H1 (cell line): ENCODE data around the gene SPATS2. TPM values are rescaled to one million over a fixed set of nuclear protein-coding genes. Genes with fewer than 3 reads are reported as not detected.

Source experiments
- CTCF ChIA-PET: fragments of 300-600 bp; sonication (Branson Sonifier 250); formaldehyde crosslinking; loops from one replicate; lab custom pipeline; 2021; ENCODE audit not compliant: partially characterized antibody; lab: Charles Lee
- POLR2A ChIA-PET: fragments of 300-600 bp; sonication (Branson Sonifier 250); formaldehyde crosslinking; loops from one replicate; lab custom pipeline; 2021; ENCODE audit warnings: inconsistent platforms; ENCODE audit not compliant: partially characterized antibody; lab: Charles Lee
- DNase-seq, 2 experiments: peaks; one replicate each; pipeline versions ENCODE4 v3.0.0 to v3.0.0-alpha.2; 2010 to 2022; ENCODE audit warnings: low spot score in 2 of 2, low read depth in 1 of 2, mixed read lengths in 1 of 2
- FAIRE-seq: peaks from 2 replicates; lab custom pipeline; 2011; peaks lifted over from hg19 to GRCh38; lab: Jason Lieb, UNC
- H2AFZ ChIP-seq: 2 replicates; pipeline ENCODE4 v1.8.1; 2012; ENCODE audit warnings: low read length, inconsistent platforms
- H2AK5ac ChIP-seq: 2 replicates; pipeline ENCODE4 v1.6.1; 2013; ENCODE audit warnings: low read depth, low read length
- H2BK120ac ChIP-seq: replicated peaks from 2 replicates; pipeline ENCODE3; 2013; ENCODE audit warnings: low read depth, low read length, inconsistent platforms
- H2BK12ac ChIP-seq: 2 replicates; pipeline ENCODE4 v1.6.1; 2013; ENCODE audit warnings: low read depth, low read length
- H2BK15ac ChIP-seq: 2 replicates; pipeline ENCODE4 v1.6.1; 2013; ENCODE audit warnings: low read length
- H2BK20ac ChIP-seq: 2 replicates; pipeline ENCODE4 v1.6.1; 2013; ENCODE audit warnings: low read length
- H2BK5ac ChIP-seq: 2 replicates; pipeline ENCODE4 v1.6.1; 2013; ENCODE audit warnings: low read depth, low read length
- H3K14ac ChIP-seq: 2 replicates; pipeline ENCODE4 v1.6.1; 2013; ENCODE audit warnings: inconsistent platforms; ENCODE audit not compliant: insufficient read length
- H3K18ac ChIP-seq: 2 replicates; pipeline ENCODE4 v1.6.1; 2013; ENCODE audit warnings: low read length; ENCODE audit errors: extremely low read depth
- H3K23ac ChIP-seq: 2 replicates; pipeline ENCODE4 v1.6.1; 2013; ENCODE audit warnings: inconsistent platforms; ENCODE audit not compliant: insufficient read length
- H3K23me2 ChIP-seq: 2 replicates; pipeline ENCODE4 v1.6.1; 2013; ENCODE audit warnings: low read depth, low read length
- H3K27ac ChIP-seq: 2 replicates; pipeline ENCODE4 v1.6.1; 2011; ENCODE audit warnings: low read depth, low read length, inconsistent platforms
- H3K27me3 ChIP-seq, 4 experiments: replicated peaks in 1 of 4; 1 replicate in 1 of 4; 2 replicates in 3 of 4; pipeline versions ENCODE4 v1.6.1 to v1.8.1; 2011 to 2013; ENCODE audit warnings: low read length in 3 of 4, mild to moderate bottlenecking in 3 of 4, inconsistent platforms in 2 of 4, mixed read lengths in 2 of 4, moderate library complexity in 1 of 4; ENCODE audit not compliant: control insufficient read depth in 3 of 4, insufficient read depth in 3 of 4; ENCODE audit errors: extremely low read depth in 1 of 4
- H3K36me3 ChIP-seq, 4 experiments: 2 replicates each; pipeline versions ENCODE4 v1.6.1 to v1.8.1; 2011 to 2013; ENCODE audit warnings: mild to moderate bottlenecking in 4 of 4, low read length in 3 of 4, moderate library complexity in 2 of 4, control low read depth in 1 of 4, inconsistent platforms in 1 of 4; ENCODE audit not compliant: insufficient read depth in 4 of 4, control insufficient read depth in 2 of 4
- H3K4ac ChIP-seq: replicated peaks from 2 replicates; pipeline ENCODE3; 2013; ENCODE audit warnings: low read length, low read depth, mixed read lengths, inconsistent platforms; ENCODE audit not compliant: insufficient read length
- H3K4me1 ChIP-seq, 4 experiments: replicated peaks in 1 of 4; 1 replicate in 1 of 4; 2 replicates in 3 of 4; pipeline versions ENCODE4 v1.6.1 to v1.8.1; 2011 to 2013; ENCODE audit warnings: low read length in 3 of 4, inconsistent platforms in 2 of 4, mixed read lengths in 1 of 4; ENCODE audit not compliant: insufficient read depth in 4 of 4, control insufficient read depth in 3 of 4
- H3K4me2 ChIP-seq, 2 experiments: 2 replicates each; pipeline versions ENCODE4 v1.6.1 to v1.8.1; 2011 to 2013; ENCODE audit warnings: low read depth in 2 of 2, low read length in 2 of 2, control low read depth in 1 of 2, inconsistent platforms in 1 of 2, mild to moderate bottlenecking in 1 of 2; ENCODE audit not compliant: insufficient read depth in 1 of 2
- H3K4me3 ChIP-seq, 4 experiments: fragments of 200-600, 300-600 bp in 1 of 4; sonication (generic), shearing (Covaris generic), sonication (Bioruptor Twin) in 1 of 4; 2 replicates each; pipeline versions ENCODE4 v1.5.1 to v1.8.1; 2011 to 2016; ENCODE audit warnings: low read length in 4 of 4, low read depth in 3 of 4, control low read depth in 2 of 4, inconsistent platforms in 2 of 4, mild to moderate bottlenecking in 2 of 4, mixed read lengths in 1 of 4, moderate library complexity in 1 of 4; ENCODE audit not compliant: insufficient read depth in 2 of 4; ENCODE audit errors: extremely low read depth in 1 of 4
- H3K56ac ChIP-seq: replicated peaks from 2 replicates; pipeline ENCODE3; 2013; ENCODE audit warnings: low read depth, mild to moderate bottlenecking, mixed read lengths, low read length, inconsistent platforms; ENCODE audit not compliant: insufficient read length
- H3K79me1 ChIP-seq: 2 replicates; pipeline ENCODE4 v1.6.1; 2013; ENCODE audit warnings: low read depth, low read length, control low read depth
- H3K79me2 ChIP-seq, 2 experiments: 2 replicates each; pipeline versions ENCODE4 v1.6.1 to v1.8.1; 2012 to 2013; ENCODE audit warnings: low read length in 2 of 2, mild to moderate bottlenecking in 2 of 2, inconsistent platforms in 1 of 2; ENCODE audit not compliant: insufficient read depth in 2 of 2, control insufficient read depth in 1 of 2
- H3K9ac ChIP-seq, 4 experiments: replicated peaks in 1 of 4; 1 replicate in 1 of 4; 2 replicates in 3 of 4; pipeline versions ENCODE4 v1.6.1 to v1.8.1; 2011 to 2013; ENCODE audit warnings: low read depth in 3 of 4, low read length in 3 of 4, control low read depth in 2 of 4, mild to moderate bottlenecking in 2 of 4, moderate library complexity in 2 of 4, inconsistent platforms in 1 of 4; ENCODE audit errors: extremely low read depth in 1 of 4
- H3K9me3 ChIP-seq, 2 experiments: 2 replicates each; pipeline versions ENCODE4 v1.6.1 to v1.8.1; 2012 to 2013; ENCODE audit warnings: mild to moderate bottlenecking in 2 of 2, moderate library complexity in 2 of 2, control low read depth in 1 of 2, inconsistent platforms in 1 of 2, low read depth in 1 of 2, low read length in 1 of 2, mixed read lengths in 1 of 2; ENCODE audit not compliant: insufficient read depth in 2 of 2
- H4K20me1 ChIP-seq, 2 experiments: replicated peaks in 1 of 2; 2 replicates each; pipeline versions ENCODE3 to v1.8.1; 2011 to 2013; ENCODE audit warnings: inconsistent platforms in 2 of 2, low read length in 2 of 2, mild to moderate bottlenecking in 1 of 2; ENCODE audit not compliant: insufficient read depth in 2 of 2, control insufficient read depth in 1 of 2
- H4K5ac ChIP-seq: 2 replicates; pipeline ENCODE4 v1.6.1; 2013; ENCODE audit warnings: low read length, low read depth, mixed read lengths, inconsistent platforms; ENCODE audit not compliant: insufficient read length
- H4K8ac ChIP-seq: 2 replicates; pipeline ENCODE4 v1.8.0; 2013; ENCODE audit warnings: mild to moderate bottlenecking, moderate library complexity, low read length, inconsistent platforms; ENCODE audit not compliant: insufficient read depth; ENCODE audit errors: extremely low read depth
- H4K91ac ChIP-seq: replicated peaks from 2 replicates; pipeline ENCODE3; 2013; ENCODE audit warnings: low read length, mixed read lengths, inconsistent platforms; ENCODE audit not compliant: insufficient read length
- E2F6 ChIP-seq: IDR thresholded peaks from 2 replicates; pipeline ENCODE4 v1.6.1; 2012; ENCODE audit warnings: inconsistent platforms
- FOSL1 ChIP-seq: IDR thresholded peaks from 2 replicates; pipeline ENCODE4 v1.6.1; 2011; ENCODE audit warnings: mild to moderate bottlenecking, low read depth, low read length, moderate library complexity; ENCODE audit not compliant: insufficient read depth
- GABPA ChIP-seq: IDR thresholded peaks from 2 replicates; pipeline ENCODE4 v1.6.1; 2011; ENCODE audit warnings: mild to moderate bottlenecking, low read length, moderate library complexity, borderline replicate concordance; ENCODE audit not compliant: insufficient read depth
- PHF8 ChIP-seq: fragments of 200-600 bp; sonication (generic); conservative IDR thresholded peaks from 2 replicates; pipeline ENCODE4 v1.7.1; 2012; ENCODE audit warnings: low read depth, mild to moderate bottlenecking, inconsistent platforms, low read length, moderate library complexity
- RBBP5 ChIP-seq: IDR thresholded peaks from 2 replicates; pipeline ENCODE4 v1.7.1; 2012; ENCODE audit warnings: low read depth, mild to moderate bottlenecking, inconsistent platforms, low read length, moderate library complexity, borderline replicate concordance
- SAP30 ChIP-seq: fragments of 300-600 bp; sonication (generic); IDR thresholded peaks from 2 replicates; pipeline ENCODE4 v1.7.1; 2012; ENCODE audit warnings: low read length, moderate library complexity, mild to moderate bottlenecking, inconsistent platforms; ENCODE audit not compliant: insufficient read depth, insufficient replicate concordance
- SP2 ChIP-seq: IDR thresholded peaks from 2 replicates; pipeline ENCODE4 v1.6.1; 2012; ENCODE audit warnings: mild to moderate bottlenecking, low read length, inconsistent platforms
- USF2 ChIP-seq: IDR thresholded peaks from 2 replicates; pipeline ENCODE4 v1.6.1; 2011; ENCODE audit warnings: low read length, improper control_type of control experiment
- WGBS, 2 experiments: shearing (Covaris generic) in 1 of 2; methylation state at CpG; one replicate each; pipeline versions ENCODE4 v1.1.6 to v1.1.7; 2013 to 2015; ENCODE audit warnings: low lambda C conversion rate in 2 of 2, mixed read lengths in 2 of 2, inconsistent platforms in 1 of 2, low coverage in 1 of 2, missing lambda C conversion rate in 1 of 2; ENCODE audit not compliant: insufficient replicate concordance in 2 of 2, insufficient coverage in 1 of 2, insufficient read length in 1 of 2; ENCODE audit errors: extremely low coverage in 1 of 2, missing lambda C conversion rate in 1 of 2; 5-methylcytosine and 5-hydroxymethylcytosine counted together
- polyA plus RNA-seq, 7 experiments: library from polyadenylated mRNA; depleted of rRNA in 3 of 7; stranded (reverse) in 5 of 7; unstranded in 2 of 7; fragments of >200 nt in 5 of 7; fragments of 200-250 nt in 2 of 7; gene quantifications; 1 replicate in 5 of 7; 2 replicates in 1 of 7; 4 replicates in 1 of 7; pipeline versions ENCODE4 v1.2.1 to v1.2.3, GENCODE V29; 2011 to 2013; ENCODE audit warnings: missing spikeins in 2 of 7, mixed read lengths in 2 of 7
- total RNA-seq: library from RNA; stranded (reverse); fragmentation: NEBNext Ultra II Directional; extraction: Animal tissue kit (Norgen Biotek cat#: 25700); gene quantifications from 2 replicates; pipeline ENCODE4 v1.2.1, GENCODE V29; 2021

The SPATS2 gene
- total and polyA plus RNA-seq, 2 of the 8 experiments (the other 6 are each of a cell fraction or from before 2014, with no cell fraction given) = 19.2 to 24.5 TPM

- no peak for DNase-seq
- 85% methylated on average over 11 of the region's 14 CpGs; no CpG with 5 or more reads in 1 of the 2 experiments for WGBS, 2 experiments
- no peak overlapping the region for H4K8ac ChIP-seq
Observed at GRCh38 chr12:49330631-49331379, 36.5 kb upstream of the SPATS2 start.

More at GRCh38 chr12:49330631-49331379, 36.5 kb upstream of the SPATS2 start:
- no peak for FAIRE-seq
- no peak overlapping the region for H3K4me2 ChIP-seq
- H2BK120ac ChIP-seq = no peak overlapping the region
- H3K27me3 ChIP-seq = peaks cover 25 to 42% (median 35%) of the 10 kb centered on the region in 4 experiments
- H2BK15ac ChIP-seq = no peak overlapping the region
- H2BK20ac ChIP-seq = no peak overlapping the region
- H2AFZ ChIP-seq = no peak overlapping the region
- H2BK5ac ChIP-seq = no peak overlapping the region
- H3K56ac ChIP-seq = no peak overlapping the region
- H3K79me1 ChIP-seq = no peaks in the 10 kb centered on the region
- no peaks in the 10 kb centered on the region; a peak in 1 of 7 replicates for H3K4me1 ChIP-seq
- no peak for TF ChIP-seq USF2
- TF ChIP-seq SAP30 = no peak
- no peak for TF ChIP-seq SP2
- TF ChIP-seq RBBP5 = no peak
- TF ChIP-seq E2F6 = no peak
- no peak for TF ChIP-seq FOSL1
- TF ChIP-seq PHF8 = no peak
- no peak for TF ChIP-seq GABPA
- TF ChIP-seq, all 59 proteins: peak for 0
- Histone ChIP-seq H4K20me1 (peaks cover 8 to 9% of the 10 kb centered on the region in 2 experiments), H3K4ac (no peak overlapping the region), H3K9me3 (peaks cover 0 to 2% of the 10 kb centered on the region in 2 experiments; a peak in 1 of 4 replicates), H2AK5ac (no peak overlapping the region), H3K23ac (no peak overlapping the region), H2BK12ac (no peak overlapping the region), H3K79me2 (no peaks in the 10 kb centered on the region), H3K9ac (no peak overlapping the region), H3K23me2 (peaks cover 2% of the 10 kb centered on the region; the same call in 1 of the 2 replicates), H4K91ac (no peak overlapping the region), H3K4me3 (no peak overlapping the region), H3K14ac (no peak overlapping the region), H3K36me3 (peaks cover 5 to 32% (median 22%) of the 10 kb centered on the region in 4 experiments; a peak in 7 of 8 replicates), H3K27ac (no peak overlapping the region), H3K18ac (no peak overlapping the region), H4K5ac (no peak overlapping the region)
- ChIA-PET CTCF (interaction anchor here (0.6 to 12.7 kb wide), 28 partner anchors 7 to 287 kb away, joined by 3 to 276 read pairs (median 6); partner anchors contain the start of genes DNAJC22, PRPH and TROAP), POLR2A (interaction anchor here (1.0 to 6.2 kb wide), 7 partner anchors 8 to 186 kb away, joined by 3 to 37 read pairs (median 8); partner anchors contain the start of genes DNAJC22, PRPH and TROAP)
